Adrenal gland (tissue), 12 donors: Measurements from ENCODE around the gene ERF. TPM values are rescaled to one million over a fixed set of nuclear protein-coding genes. Genes with fewer than 3 reads are reported as not detected.

Experiments used
- DNase-seq, 7 donors: peaks; one replicate each; pipeline ENCODE4 v3.0.0-alpha.2; 2019 to 2020
- H3K27ac ChIP-seq, 5 donors: fragments of 200-600 bp; sonication (generic) in 4 of 5; 1 replicate in 3 of 5; 2 replicates in 2 of 5; pipeline versions ENCODE4 v1.5.1 to v1.8.0; 2016 to 2020; ENCODE audit warnings: mild to moderate bottlenecking in 1 of 5
- H3K27me3 ChIP-seq: fragments of 200-600 bp; 2 replicates; pipeline ENCODE4 v1.8.0; 2021
- H3K36me3 ChIP-seq, 2 donors: fragments of 200-600 bp; replicated peaks in 1 of 2; 1 replicate in 1 of 2; 2 replicates in 1 of 2; pipeline versions ENCODE4 v1.5.1 to v1.8.0; 2018 to 2022
- H3K4me1 ChIP-seq, 2 donors: fragments of 200-600 bp; replicated peaks in 1 of 2; 1 replicate in 1 of 2; 2 replicates in 1 of 2; pipeline versions ENCODE4 v1.5.1 to v1.8.0; 2018 to 2021
- H3K4me3 ChIP-seq, 4 donors: fragments of 200-600 bp; sonication (generic) in 3 of 4; one replicate each; pipeline ENCODE4 v1.5.1; 2016 to 2018
- H3K9me3 ChIP-seq, 3 donors: fragments of 200-600 bp; sonication (generic) in 1 of 3; replicated peaks in 1 of 3; 1 replicate in 2 of 3; 2 replicates in 1 of 3; pipeline versions ENCODE4 v1.5.1 to v1.8.0; 2016 to 2021
- CTCF ChIP-seq, 6 experiments: fragments of 450-650 bp in 4 of 6; fragments of 200-600 bp in 2 of 6; sonication (generic) in 1 of 6; IDR thresholded peaks; 1 replicate in 5 of 6; 2 replicates in 1 of 6; pipeline versions ENCODE4 v1.5.1 to v1.8.0; 2016 to 2021; ENCODE audit warnings: antibody characterized with exemption in 6 of 6, mild to moderate bottlenecking in 2 of 6, moderate library complexity in 1 of 6
- POLR2A ChIP-seq, 2 donors: fragments of 450-650 bp; IDR thresholded peaks; one replicate each; pipeline ENCODE4 v1.6.1; 2017; ENCODE audit warnings: antibody characterized with exemption in 2 of 2, mild to moderate bottlenecking in 2 of 2, moderate library complexity in 1 of 2
- WGBS, 4 donors: extraction: QIAGEN DNeasy Blood & Tissue Kit in 2 of 4; methylation state at CpG; one replicate each; pipeline versions ENCODE4 v1.1.5 to v1.1.7; 2013 to 2017; 5-methylcytosine and 5-hydroxymethylcytosine counted together
- intact Hi-C, 2 donors: fragments of 100-400 bp; cut with DNase I; formaldehyde crosslinking; loops; one replicate each; pipeline versions ENCODE4 v1.14.1 to v1.15.0; 2022 to 2023
- polyA plus RNA-seq, 3 donors: library from polyadenylated mRNA; stranded (reverse); fragments of 200-250 nt in 2 of 3; fragments of 350-450 nt in 1 of 3; fragmentation: Illumina TruSeq in 1 of 3; extraction: RNeasy Lipid Tissue Mini Kit (QIAGEN cat#74804) in 1 of 3; gene quantifications; one replicate each; pipeline ENCODE4 v1.2.3, GENCODE V29; 2013 to 2014
- total RNA-seq, 9 donors: library from RNA; depleted of rRNA in 4 of 9; stranded (reverse); fragments of >200 nt in 4 of 9; fragments of 120-200 nt in 1 of 9; fragmentation: NEBNext Ultra II Directional in 1 of 9; extraction: Animal tissue kit (Norgen Biotek cat#: 25700) in 1 of 9; gene quantifications; one replicate each; pipeline versions ENCODE4 v1.1.0 to v1.2.4, GENCODE V29; 2013 to 2023
- donor health status: healthy with polysubstance abuse.
- donor health status: Bipolar disorder and iron deficiency.
- donor health status: DM: yes; HTN: yes; CAD: no.
- donor health status: DM: no; HTN: no; CAD: no.
- donor health status: DM: no; HTN: no; CAD: no.
- donor health status: DM: yes; HTN: yes; CAD: no.

Gene ERF
- total and polyA plus RNA-seq, 12 donors = 11.4 to 147 (median 52.4) TPM

GRCh38 chr19:42288387-42288786 is 33.5 kb upstream of the ERF start:
- TF ChIP-seq CTCF (IDR thresholded peaks at IDR 0.05) = no peak
- Histone ChIP-seq H3K9me3 (no peaks in the 10 kb centered on the region), H3K27me3 (no peaks in the 10 kb centered on the region), H3K4me3 (no peak overlapping the region), H3K27ac (no peak overlapping the region), H3K4me1 (peaks cover 26% of the 10 kb centered on the region in 2 donors), H3K36me3 (peaks cover 0 to 66% of the 10 kb centered on the region in 2 donors)
- WGBS, 4 donors = 74 to 91% (median 84%) methylated on average over 4 of the region's 4 CpGs
- peak in 2 of 7 donors; percentile 12 to 15 for DNase-seq
- intact Hi-C loops = no loop called here

- no peak overlapping the region for H3K27ac ChIP-seq
- DNase-seq = peak in 1 of 7 donors; percentile 20
- H3K27me3 ChIP-seq = no peaks in the 10 kb centered on the region
- H3K36me3 ChIP-seq = peaks cover 0 to 60% of the 10 kb centered on the region in 2 donors
- WGBS, 4 donors = 86 to 93% (median 90%) methylated on average over 10 of the region's 10 CpGs
- H3K9me3 ChIP-seq = no peaks in the 10 kb centered on the region
- H3K4me1 ChIP-seq = peaks cover 32% of the 10 kb centered on the region in 2 donors
- TF ChIP-seq POLR2A (IDR thresholded peaks at IDR 0.05) (no peak), CTCF (IDR thresholded peaks at IDR 0.05) (no peak)
- intact Hi-C loops = no loop called here
- H3K4me3 ChIP-seq = no peak overlapping the region
Measured at GRCh38 chr19:42287827-42288107, 32.8 kb upstream of the ERF start.

GRCh38 chr19:42287017-42287826 is 32.3 kb upstream of the ERF start:
- TF ChIP-seq POLR2A (IDR thresholded peaks at IDR 0.05) (no peak), CTCF (IDR thresholded peaks at IDR 0.05) (no peak)
- peak in 4 of 7 donors; percentile 17 to 61 (median 26) for DNase-seq
- no peaks in the 10 kb centered on the region for H3K9me3 ChIP-seq
- no peaks in the 10 kb centered on the region for H3K27me3 ChIP-seq
- H3K4me3 ChIP-seq = no peak overlapping the region
- peak overlapping the region in 2 of 5 donors; percentile 85 to 100 for H3K27ac ChIP-seq
- intact Hi-C loops = no loop called here
- H3K4me1 ChIP-seq = peaks cover 36 to 38% of the 10 kb centered on the region in 2 donors
- 83 to 89% (median 86%) methylated on average over 12 to 30 of the region's 30 CpGs for WGBS, 4 donors
- peaks cover 0 to 54% of the 10 kb centered on the region in 2 donors for H3K36me3 ChIP-seq

GRCh38 chr19:42286349-42287016 is 31.6 kb upstream of the ERF start:
- intact Hi-C loops = no loop called here
- DNase-seq = peak; percentile 71 to 85 (median 75)
- TF ChIP-seq POLR2A (IDR thresholded peaks at IDR 0.05) (peak in 1 of 2 donors; percentile 57), CTCF (IDR thresholded peaks at IDR 0.05) (no peak)
- Histone ChIP-seq H3K27ac (peak overlapping the region in 4 of 5 donors; percentile 49 to 100 (median 78)), H3K4me3 (peak overlapping the region in 1 of 4 donors; percentile 14), H3K9me3 (no peaks in the 10 kb centered on the region), H3K36me3 (peaks cover 0 to 47% of the 10 kb centered on the region in 2 donors), H3K4me1 (peaks cover 44 to 45% of the 10 kb centered on the region in 2 donors), H3K27me3 (no peaks in the 10 kb centered on the region)
- WGBS, 4 donors = 13 to 19% (median 17%) methylated on average over 10 to 13 of the region's 13 CpGs
